Ramos (cell line): Measurements from ENCODE around the gene NCAPD2.
"Not testable (repeated sequence)": the region's sequence is repeated elsewhere in the genome, so short reads cannot be mapped to it uniquely, and the experiment has no call there.

Experiments
- in situ Hi-C: fragments of 300-500 bp; cut with MboI; formaldehyde crosslinking; loops from one replicate; pipeline ENCODE4 v1.14.3; 2022; ENCODE audit warnings: low sequenced_read_pairs; ENCODE audit not compliant: unreplicated experiment

Gene NCAPD2

DNA sequence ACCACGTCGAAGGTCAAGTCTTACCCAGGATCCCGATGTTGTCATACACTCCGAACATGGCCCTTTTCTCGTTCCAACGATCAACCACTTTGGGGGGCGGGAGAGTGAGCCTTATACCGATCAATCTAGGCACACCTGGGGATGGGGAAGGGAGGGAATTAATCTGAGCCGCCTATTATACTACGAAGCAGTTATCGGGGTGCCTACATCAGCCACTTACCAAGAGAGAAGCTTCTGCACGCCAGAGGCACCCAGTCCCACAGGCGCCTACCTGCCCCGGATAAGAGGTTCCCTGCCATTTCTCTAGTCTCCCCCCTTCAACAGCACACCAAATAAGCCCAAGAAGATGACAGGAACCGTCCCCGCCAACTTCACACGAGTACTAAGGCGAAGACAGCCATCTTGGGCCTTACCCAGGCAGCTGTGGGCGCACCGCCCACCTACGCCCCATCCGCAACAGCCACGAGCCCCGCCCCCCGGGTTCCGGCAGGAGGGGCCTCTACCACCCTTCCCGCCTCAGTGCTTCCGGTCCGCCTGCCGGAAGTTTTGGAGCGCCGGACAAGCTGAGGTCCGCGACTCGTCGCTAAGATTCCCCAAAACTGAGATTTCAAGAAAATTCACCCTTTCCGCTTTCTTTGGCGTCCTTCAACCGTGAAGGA is 935 bp upstream of the NCAPD2 start, which contains the start of gene MRPL51:
Gene MRPL51, minus strand, starts transcription at position 425 of the 659 bp plus-strand sequence. Its CDS starts 126 bp downstream, at position 299.
- in situ Hi-C loops, result no loop called here

DNA sequence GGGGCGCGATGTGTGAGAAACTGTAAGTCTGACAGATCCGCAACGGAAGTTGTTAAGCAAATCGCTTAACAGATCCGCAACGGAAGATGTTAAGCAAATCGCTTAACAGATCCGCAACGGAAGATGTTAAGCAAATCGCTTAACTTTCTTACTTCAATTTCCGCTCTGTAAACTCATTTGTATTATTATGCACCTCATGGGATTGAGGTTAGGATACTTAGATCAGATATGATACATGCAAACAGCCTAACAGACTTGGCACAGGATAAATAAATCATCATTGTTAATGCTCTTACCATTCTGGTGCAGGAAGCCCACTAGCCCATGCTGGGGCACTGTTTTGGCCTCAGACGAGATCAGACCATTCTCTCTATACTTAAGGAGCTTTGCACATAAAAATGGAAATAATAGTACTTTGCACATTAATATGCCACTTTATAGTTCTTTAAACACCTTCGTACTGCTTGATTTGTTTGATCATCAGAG is 399 bp downstream of the NCAPD2 start:
- in situ Hi-C loops, result no loop called here

DNA sequence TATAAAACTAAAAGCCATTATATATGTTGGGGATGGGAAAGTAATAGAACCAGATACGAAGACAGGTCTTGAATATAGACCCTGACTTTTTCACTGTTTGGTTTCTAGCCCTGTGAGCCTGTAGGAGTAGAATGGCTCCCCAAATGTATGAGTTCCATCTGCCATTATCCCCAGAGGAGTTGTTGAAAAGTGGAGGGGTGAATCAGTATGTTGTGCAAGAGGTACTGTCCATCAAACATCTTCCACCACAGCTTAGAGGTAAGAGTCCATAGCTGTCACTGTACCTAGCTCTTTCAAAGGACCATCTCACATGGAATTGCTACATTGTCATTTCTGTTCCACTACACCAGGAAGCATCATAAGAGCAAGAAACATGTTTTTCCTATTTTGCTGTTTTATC is 1.1 kb downstream of the NCAPD2 start:
- in situ Hi-C loops, result no loop called here

DNA sequence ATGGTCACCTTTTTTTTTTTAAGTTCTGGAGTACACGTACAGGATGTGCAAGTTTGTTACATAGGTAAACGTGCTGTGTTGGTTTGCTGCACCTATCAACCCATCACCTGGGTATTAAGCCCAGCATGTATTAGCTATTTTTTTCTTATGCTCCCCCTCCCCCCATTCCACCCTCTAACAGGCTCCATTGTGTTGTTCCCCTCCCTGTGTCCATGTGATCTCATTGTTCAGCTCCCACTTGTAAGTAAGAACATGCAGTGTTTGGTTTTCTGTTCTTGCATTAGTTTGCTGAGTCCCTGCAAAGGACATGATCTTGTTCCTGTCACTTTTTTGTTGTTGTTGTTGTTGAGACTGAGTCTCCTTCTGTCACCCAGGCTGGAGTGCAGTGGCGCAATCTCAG is 3.4 kb downstream of the NCAPD2 start:
- in situ Hi-C loops, result not testable (repeated sequence)

DNA sequence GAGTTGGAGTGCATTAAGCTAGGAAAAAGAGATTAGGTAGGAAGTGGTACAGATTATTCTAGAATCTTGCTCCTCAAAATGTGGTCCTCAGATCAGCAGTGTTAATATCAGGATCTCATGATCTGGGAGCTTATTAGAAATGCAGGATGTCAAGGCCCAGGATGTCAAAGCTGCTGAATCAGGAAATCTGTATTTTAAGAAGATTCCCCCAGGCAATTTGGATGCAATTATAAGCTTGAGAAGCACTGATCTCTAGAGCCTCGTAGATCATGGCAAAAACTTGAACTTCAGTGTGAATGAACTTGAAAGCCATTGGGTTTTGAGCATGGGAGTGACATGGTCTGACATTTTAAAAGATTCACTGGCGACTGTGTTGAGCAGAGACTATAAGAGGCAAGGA is 6.6 kb downstream of the NCAPD2 start:
- in situ Hi-C loops, result no loop called here

DNA sequence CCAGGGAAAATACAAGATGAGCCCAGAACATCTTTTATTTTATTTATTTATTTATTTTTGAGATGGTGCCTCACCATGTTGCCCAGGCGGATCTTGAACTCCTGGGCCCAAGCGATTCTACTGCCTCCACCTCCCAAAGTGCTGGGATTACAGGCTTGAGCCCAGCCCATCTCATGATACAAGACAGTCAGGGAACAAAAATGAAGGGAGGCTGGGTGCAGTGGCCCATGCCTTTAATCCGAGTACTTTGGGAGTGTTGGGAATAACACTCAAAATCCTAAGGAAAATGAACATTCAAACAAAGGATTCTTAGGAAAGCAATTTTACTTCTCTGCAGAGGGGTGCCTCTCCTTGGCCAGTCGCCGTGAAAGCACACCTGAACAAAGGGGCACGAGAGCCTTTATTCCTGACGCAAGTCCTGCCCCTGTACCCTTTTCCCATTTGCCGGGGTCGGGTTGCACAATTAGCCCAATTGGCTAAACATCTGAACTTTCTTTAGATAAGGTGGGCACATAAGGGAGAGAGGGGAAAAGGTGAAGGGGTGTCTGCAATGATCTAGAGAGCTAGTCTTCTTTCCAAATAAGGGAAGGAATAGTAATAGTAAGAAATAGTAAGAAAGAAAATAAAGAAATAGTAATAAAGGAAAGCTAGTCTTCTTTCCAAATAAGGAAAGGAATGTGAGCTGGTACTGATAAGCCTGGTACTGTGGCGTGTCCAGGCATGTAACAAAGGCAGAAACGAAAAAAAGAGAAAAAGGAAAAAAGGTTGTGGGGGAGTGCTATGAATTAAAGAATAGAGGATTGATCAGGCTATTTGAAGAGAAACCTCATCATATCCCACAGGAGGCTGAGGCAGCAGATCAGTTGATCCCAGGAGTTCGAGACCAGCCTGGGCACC is 13.4 kb downstream of the NCAPD2 start:
- in situ Hi-C loops, result no loop called here

DNA sequence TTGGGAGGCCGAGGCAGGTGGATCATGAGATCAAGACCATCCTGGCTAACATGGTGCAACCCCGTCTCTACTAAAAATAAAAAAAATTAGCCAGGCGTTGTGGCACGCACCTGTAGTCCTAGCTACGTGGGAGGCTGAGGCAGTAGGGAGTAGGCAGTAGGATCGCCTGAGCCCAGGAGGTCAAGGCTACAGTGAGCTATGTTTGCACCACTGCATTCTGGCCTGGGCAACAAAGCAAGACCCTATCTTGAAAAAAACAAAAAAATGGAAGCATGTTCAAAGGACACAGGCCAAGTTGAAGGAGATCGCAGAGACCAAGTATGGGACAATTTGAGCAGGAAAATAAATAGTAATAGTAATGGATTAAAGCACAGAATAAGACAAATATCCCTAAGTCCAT is 14.2 kb downstream of the NCAPD2 start:
- in situ Hi-C loops, result no loop called here

DNA sequence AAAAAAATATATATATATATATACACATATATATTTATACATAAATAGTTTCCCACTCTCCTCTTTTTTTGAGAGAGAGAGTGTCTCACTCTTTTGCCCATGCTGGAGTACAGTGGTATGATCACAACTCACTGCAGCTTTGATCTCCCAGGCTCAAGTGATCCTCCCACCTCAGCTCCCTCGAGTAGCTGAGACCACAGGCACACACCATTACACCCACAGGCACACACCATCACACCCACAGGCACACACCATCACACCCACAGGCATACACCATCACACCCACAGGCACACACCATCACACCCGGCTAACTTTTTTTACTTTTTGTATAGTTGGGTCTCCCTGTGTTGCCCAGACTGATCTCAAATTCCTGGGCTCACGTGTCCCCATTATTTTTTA is 26.3 kb downstream of the NCAPD2 start:
- in situ Hi-C loops, result no loop called here

DNA sequence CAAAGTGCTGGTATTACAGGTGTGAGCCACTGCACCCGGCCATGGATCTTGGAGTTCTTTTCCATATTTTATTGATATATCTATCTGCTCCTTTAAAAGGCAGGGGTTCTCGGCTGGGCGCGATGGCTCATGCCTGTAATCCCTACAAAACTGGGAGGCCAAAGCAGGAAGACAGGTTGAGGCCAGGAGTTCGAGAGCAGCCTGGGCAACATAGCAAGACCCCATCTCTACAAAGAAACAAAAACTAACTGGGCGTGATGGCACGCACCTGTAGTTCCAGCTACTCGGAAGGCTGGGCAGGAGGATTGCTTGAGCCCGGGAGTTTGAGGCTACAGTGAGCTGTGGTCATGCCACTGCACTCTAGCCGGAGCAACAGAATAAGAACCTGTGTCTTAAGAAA is 28.3 kb downstream of the NCAPD2 start:
- in situ Hi-C loops, result no loop called here

DNA sequence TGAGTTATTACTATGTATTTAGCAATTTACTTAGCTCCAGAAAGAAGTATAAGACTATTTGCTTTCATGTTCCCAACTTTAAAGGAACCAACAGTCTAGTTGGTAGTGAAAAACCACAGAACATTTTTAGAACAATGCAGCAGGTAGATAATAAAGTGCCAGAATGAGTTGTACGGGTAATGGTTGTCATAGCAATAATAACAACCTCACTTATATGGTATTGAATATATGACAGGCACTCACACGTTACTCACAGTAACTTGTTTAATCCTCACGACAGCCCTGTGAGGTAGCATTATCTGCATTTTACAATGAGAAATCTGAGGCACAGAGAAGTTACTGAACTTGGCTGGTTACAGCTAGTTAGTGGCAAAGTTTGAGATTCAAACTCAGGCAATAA is 29.8 kb downstream of the NCAPD2 start:
- in situ Hi-C loops, result no loop called here

DNA sequence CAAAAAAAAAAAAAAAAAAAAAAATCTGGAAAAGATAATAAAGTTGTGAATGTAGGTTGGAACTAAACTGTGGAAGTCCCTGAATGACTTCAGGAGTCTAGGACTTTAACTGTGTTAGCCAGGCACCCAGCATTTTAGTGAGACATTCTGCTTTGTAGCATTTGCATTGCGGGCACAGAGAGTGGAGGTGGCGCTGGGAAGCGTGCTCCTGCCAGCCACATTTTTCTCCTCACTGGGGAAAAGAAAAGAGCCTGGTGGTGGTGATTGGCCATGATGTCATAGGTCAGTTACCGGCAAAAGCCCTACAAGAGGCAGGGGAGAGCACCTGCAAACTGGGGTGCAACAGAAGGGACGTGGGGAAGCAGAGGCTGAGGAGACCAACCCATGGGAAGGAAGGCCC is 30.7 kb downstream of the NCAPD2 start:
- in situ Hi-C loops, result no loop called here

DNA sequence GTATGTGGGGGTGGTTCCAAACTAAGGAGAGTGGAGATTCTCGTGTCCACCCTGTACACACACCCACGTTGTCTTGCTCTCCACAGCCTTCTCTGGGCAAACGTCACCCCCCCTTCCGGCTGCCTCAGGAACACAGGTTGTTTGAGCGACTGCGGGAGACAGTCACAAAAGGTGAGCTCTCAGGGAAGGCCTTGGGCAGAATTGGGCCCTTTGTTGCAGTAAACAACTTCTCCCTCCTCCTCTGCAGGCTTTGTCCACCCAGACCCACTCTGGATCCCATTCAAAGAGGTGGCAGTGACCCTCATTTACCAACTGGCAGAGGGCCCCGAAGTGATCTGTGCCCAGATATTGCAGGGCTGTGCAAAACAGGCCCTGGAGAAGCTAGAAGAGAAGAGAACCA is 32.3 kb downstream of the NCAPD2 start:
- in situ Hi-C loops, result no loop called here

DNA sequence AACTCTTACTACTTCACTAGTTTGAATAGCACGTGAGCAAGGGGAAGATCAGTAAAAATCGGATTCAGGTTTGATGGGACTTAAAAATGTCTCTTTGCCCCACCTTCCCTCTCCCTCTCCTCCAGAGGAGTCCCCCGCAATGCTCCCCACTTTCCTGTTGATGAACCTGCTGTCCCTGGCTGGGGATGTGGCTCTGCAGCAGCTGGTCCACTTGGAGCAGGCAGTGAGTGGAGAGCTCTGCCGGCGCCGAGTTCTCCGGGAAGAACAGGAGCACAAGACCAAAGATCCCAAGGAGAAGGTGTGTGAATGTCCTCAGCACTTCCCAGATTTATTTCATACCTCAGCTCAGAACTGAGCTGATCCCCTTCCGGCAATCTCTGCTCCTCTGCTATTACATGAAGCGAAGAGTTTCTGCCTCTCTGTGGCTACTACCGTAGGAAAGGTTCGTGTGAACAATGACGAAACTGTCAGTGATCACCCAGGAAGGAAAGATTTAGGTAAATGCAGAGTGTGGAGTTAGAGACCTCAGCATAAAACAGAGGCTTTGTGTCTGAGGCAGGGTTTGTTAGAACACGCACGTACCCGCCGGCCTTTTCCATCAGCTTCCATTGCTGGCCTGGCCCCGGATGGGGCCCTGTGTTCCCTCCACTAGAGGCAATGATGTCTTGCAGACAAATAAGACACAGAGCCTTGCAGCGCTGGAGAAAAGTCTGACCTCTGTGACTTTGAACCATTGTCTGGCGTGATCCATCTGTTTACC is 33.0 kb downstream of the NCAPD2 start:
- in situ Hi-C loops, result no loop called here

DNA sequence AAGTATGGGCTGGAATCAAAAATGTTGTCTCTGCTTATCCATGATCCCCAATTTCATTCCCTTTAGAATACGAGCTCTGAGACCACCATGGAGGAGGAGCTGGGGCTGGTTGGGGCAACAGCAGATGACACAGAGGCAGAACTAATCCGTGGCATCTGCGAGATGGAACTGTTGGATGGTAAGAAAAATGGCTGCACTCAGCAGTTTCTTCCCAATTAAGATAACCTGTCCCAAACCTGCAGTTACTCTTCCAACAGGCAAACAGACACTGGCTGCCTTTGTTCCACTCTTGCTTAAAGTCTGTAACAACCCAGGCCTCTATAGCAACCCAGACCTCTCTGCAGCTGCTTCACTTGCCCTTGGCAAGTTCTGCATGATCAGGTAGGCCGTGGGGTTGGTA is 33.8 kb downstream of the NCAPD2 start:
- in situ Hi-C loops, result no loop called here

DNA sequence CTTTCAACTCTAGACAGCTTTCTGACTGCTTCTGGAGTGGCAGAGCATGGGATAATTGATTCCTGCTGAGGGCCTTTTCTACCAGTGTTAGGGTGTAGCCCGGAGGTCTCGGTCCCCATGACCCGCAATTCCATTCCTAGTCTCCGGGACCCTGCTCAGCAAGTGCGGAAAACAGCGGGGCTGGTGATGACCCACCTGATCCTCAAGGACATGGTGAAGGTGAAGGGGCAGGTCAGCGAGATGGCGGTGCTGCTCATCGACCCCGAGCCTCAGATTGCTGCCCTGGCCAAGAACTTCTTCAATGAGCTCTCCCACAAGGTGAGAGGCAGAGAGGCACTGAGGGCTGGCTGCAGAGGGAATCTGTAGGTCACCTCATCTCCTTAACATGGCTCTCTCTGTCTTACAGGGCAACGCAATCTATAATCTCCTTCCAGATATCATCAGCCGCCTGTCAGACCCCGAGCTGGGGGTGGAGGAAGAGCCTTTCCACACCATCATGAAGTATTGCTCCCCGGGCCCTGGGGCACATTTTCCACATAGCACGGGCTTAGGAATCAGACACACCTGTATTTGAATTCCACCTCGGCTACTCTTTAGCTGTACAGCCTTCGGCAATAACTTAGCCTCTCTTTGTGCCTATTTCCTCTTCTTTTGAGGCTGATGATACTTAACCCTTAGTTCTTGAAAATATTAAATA is 34.8 kb downstream of the NCAPD2 start:
- in situ Hi-C loops, result no loop called here

DNA sequence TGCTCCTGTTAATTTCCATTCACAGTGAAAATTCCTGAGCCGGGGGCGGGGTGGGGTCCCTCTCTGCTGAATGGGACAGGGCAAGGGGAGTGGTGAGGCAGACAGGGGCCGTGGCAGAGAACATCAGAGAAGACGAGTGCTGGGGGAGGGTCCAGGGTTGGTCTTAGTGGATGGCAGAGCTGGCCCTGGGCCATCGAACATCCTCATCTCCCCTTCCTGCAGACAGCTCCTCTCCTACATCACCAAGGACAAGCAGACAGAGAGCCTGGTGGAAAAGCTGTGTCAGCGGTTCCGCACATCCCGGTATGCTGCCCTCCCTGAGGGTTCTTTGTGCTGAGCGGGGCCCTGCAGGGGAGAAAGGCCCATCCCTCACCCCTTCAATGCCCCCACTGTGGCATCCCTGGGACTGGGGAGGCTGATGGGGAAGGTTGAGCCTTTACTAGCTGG is 35.4 kb downstream of the NCAPD2 start:
- in situ Hi-C loops, result no loop called here

DNA sequence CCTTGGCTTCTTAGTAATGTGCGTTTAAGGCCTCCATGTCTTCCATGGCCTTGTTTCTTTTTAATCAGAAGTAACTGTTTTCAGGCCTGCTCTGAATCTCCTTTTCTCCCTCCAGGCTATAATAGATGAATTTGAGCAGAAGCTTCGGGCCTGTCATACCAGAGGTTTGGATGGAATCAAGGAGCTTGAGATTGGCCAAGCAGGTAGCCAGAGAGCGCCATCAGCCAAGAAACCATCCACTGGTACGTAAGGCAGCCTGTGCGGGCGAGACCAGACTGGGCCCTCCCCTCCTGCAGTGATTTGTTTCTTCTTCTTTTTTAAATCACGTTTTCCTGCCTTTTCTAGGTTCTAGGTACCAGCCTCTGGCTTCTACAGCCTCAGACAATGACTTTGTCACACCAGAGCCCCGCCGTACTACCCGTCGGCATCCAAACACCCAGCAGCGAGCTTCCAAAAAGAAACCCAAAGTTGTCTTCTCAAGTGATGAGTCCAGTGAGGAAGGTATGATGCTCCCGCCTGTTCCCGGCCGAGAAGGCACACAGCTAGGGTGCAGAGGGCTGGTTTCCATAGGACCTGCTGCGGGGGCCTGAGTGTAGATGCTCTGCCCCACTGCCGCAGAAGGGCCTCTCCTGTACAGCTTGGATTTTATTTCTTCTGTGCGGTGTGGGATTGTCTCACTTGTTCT is 36.8 kb downstream of the NCAPD2 start:
- in situ Hi-C loops, result no loop called here

DNA sequence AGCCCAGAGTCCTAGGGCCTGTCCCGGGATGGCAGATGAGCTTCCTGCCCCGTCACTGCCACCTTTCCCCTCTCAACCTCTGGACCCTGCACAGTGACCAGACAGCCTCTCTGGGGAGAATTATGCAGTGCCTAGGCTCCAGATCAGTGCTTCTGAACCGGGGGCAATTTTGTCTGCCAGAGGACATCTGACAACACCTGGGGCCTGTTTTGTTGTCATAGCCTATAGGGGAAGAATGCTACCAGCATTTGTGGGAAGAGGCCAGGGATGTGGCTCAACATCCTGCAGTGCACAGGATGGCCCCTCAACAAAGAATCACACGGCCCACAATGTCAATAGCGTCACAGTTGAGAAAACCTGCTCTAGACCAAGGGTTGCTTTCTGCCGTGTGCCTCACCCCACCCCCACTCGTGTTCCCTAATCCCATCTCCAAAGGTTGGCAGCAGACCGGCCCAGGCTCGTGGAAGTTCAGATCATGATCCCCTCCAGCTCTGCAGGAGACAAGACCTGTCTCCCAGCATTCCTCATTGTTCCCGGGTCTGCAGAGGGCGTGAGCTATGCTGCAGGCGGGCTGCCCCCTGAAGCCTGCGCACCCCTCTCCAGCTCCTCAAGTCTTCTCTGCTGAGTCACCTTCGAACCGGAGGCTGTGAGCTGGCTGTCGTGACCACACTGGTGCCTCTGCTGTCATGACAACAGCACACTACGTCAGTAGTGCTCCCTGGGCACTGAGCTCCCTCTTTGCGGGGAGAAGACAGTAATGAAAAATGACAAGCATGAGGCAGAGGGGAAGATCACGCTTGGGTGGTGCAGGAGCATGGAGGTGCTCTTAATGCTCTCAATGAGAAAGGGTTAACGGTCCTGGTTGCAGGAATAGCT is 38.4 kb downstream of the NCAPD2 start:
- in situ Hi-C loops, result no loop called here
